OCI-LY1 (cell line): ENCODE data around the gene ARHGAP28.

Source experiments
- H2AFZ ChIP-seq: fragments of 200-600 bp; sonication (generic), shearing (Covaris generic); 2 replicates; pipeline ENCODE4 v1.6.0; 2014; ENCODE audit warnings: antibody characterized with exemption, mild to moderate bottlenecking, low read length
- H3F3A ChIP-seq: fragments of 200-600 bp; sonication (generic), shearing (Covaris generic); 2 replicates; pipeline ENCODE4 v1.6.0; 2014; ENCODE audit warnings: mild to moderate bottlenecking, antibody characterized with exemption, low read length, moderate library complexity; ENCODE audit not compliant: insufficient read depth
- H3K27ac ChIP-seq: fragments of 200-600 bp; sonication (generic); 2 replicates; pipeline ENCODE4 v1.5.1; 2014; ENCODE audit warnings: low read length, mixed run types, mild to moderate bottlenecking, low read depth; ENCODE audit not compliant: poor library complexity, severe bottlenecking
- H3K27me3 ChIP-seq: fragments of 200-600 bp; sonication (generic); 2 replicates; pipeline ENCODE4 v1.6.0; 2014; ENCODE audit warnings: antibody characterized with exemption, mild to moderate bottlenecking, low read length, moderate library complexity; ENCODE audit not compliant: insufficient read depth
- H3K36me3 ChIP-seq: fragments of 200-600 bp; sonication (generic); 2 replicates; pipeline ENCODE4 v1.6.1; 2014; ENCODE audit warnings: mild to moderate bottlenecking, antibody characterized with exemption, low read length, moderate library complexity, mixed read lengths; ENCODE audit not compliant: insufficient read depth
- H3K4me1 ChIP-seq: fragments of 200-600 bp; sonication (generic); 2 replicates; pipeline ENCODE4 v1.5.1; 2014; ENCODE audit warnings: mild to moderate bottlenecking, low read length, moderate library complexity; ENCODE audit not compliant: insufficient read depth, severe bottlenecking
- H3K4me2 ChIP-seq: fragments of 200-600 bp; sonication (generic), shearing (Covaris generic); 2 replicates; pipeline ENCODE4 v1.6.1; 2014; ENCODE audit warnings: low read length
- H3K4me3 ChIP-seq: fragments of 200-600 bp; sonication (generic); 2 replicates; pipeline ENCODE4 v1.5.1; 2014; ENCODE audit warnings: low read length, low read depth, mild to moderate bottlenecking, mixed read lengths; ENCODE audit not compliant: poor library complexity, severe bottlenecking
- H3K79me2 ChIP-seq: fragments of 200-600 bp; shearing (Covaris generic); 2 replicates; pipeline ENCODE4 v1.6.1; 2016; ENCODE audit warnings: mixed run types, low read length, mixed read lengths; ENCODE audit not compliant: insufficient read depth
- H3K9ac ChIP-seq: fragments of 200-600 bp; sonication (generic), shearing (Covaris generic); 2 replicates; pipeline ENCODE4 v1.6.1; 2014; ENCODE audit warnings: mild to moderate bottlenecking, low read length, mixed read lengths
- H3K9me2 ChIP-seq: fragments of 200-600 bp; sonication (generic), shearing (Covaris generic); 2 replicates; pipeline ENCODE4 v1.6.1; 2014; ENCODE audit warnings: low read depth, mild to moderate bottlenecking, low read length, mixed read lengths
- H3K9me3 ChIP-seq: fragments of 200-600 bp; shearing (Covaris generic); 2 replicates; pipeline ENCODE4 v1.6.1; 2014; ENCODE audit warnings: low read length, mixed read lengths
- H4K20me1 ChIP-seq: fragments of 200-600 bp; sonication (generic), shearing (Covaris generic); 2 replicates; pipeline ENCODE4 v1.6.0; 2016; ENCODE audit warnings: mild to moderate bottlenecking, low read length; ENCODE audit not compliant: insufficient read depth
- EZH2 ChIP-seq: fragments of 200-600 bp; sonication (generic), shearing (Covaris generic); IDR thresholded peaks from 2 replicates; pipeline ENCODE4 v1.8.0; 2017; ENCODE audit warnings: borderline replicate concordance, mixed run types, mild to moderate bottlenecking, antibody characterized with exemption, low read length, moderate library complexity, mixed read lengths
- TF ChIP-seq, protein P1 (sequence below): fragments of 200-600 bp; sonication (generic), shearing (Covaris generic); IDR thresholded peaks from 2 replicates; pipeline ENCODE4 v1.5.1; 2017; ENCODE audit warnings: mild to moderate bottlenecking, antibody characterized with exemption, low read length, moderate library complexity, mixed read lengths

ARHGAP28 gene

GRCh38 chr18:6850396-6850795 is 120.9 kb downstream of the ARHGAP28 start:
- no peaks in the 10 kb centered on the region for H3K36me3 ChIP-seq
- no peaks in the 10 kb centered on the region for H4K20me1 ChIP-seq
- H3K27me3 ChIP-seq: no peaks in the 10 kb centered on the region
- H3K27ac ChIP-seq: no peak overlapping the region
- H2AFZ ChIP-seq: no peak overlapping the region
- H3K9ac ChIP-seq: no peak overlapping the region
- no peaks in the 10 kb centered on the region for H3K4me1 ChIP-seq
- no peak overlapping the region for H3K4me3 ChIP-seq
- H3K9me2 ChIP-seq: no peaks in the 10 kb centered on the region
- 0 out of 2 replicates have a peak, but pooled peaks cover 3% of the 10 kb centered on the region for H3K9me3 ChIP-seq
- H3K4me2 ChIP-seq: no peak overlapping the region
- TF ChIP-seq, protein P1, sequence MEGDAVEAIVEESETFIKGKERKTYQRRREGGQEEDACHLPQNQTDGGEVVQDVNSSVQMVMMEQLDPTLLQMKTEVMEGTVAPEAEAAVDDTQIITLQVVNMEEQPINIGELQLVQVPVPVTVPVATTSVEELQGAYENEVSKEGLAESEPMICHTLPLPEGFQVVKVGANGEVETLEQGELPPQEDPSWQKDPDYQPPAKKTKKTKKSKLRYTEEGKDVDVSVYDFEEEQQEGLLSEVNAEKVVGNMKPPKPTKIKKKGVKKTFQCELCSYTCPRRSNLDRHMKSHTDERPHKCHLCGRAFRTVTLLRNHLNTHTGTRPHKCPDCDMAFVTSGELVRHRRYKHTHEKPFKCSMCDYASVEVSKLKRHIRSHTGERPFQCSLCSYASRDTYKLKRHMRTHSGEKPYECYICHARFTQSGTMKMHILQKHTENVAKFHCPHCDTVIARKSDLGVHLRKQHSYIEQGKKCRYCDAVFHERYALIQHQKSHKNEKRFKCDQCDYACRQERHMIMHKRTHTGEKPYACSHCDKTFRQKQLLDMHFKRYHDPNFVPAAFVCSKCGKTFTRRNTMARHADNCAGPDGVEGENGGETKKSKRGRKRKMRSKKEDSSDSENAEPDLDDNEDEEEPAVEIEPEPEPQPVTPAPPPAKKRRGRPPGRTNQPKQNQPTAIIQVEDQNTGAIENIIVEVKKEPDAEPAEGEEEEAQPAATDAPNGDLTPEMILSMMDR: no peak
- TF ChIP-seq EZH2: no peak
- H3K79me2 ChIP-seq: no peaks in the 10 kb centered on the region
- no peaks in the 10 kb centered on the region for H3F3A ChIP-seq

DNA sequence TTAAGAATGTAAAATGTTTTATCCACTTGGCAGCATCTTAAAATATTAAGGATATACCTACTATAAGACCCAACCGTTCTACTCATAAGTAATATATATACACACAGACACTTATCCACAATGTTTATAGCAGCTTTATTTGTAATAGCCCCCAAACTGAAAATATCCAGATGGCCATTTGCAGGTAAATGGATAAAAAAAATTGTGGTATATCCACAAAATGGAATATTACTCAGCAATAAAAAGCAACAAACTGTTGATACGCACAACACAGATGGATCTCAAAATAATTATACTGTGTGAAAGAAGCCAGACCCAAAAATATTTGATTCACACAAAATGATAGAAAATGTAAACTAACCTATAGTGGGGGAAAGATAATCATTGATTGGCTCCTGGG is 122.0 kb downstream of the ARHGAP28 start:
- Histone ChIP-seq H3K27me3 (no peaks in the 10 kb centered on the region), H3K4me2 (no peak overlapping the region), H3K9me3 (0 out of 2 replicates have a peak, but pooled peaks cover 3% of the 10 kb centered on the region), H3F3A (no peaks in the 10 kb centered on the region), H3K36me3 (no peaks in the 10 kb centered on the region), H3K4me1 (no peaks in the 10 kb centered on the region), H3K9ac (no peak overlapping the region), H3K27ac (no peak overlapping the region), H3K4me3 (no peak overlapping the region), H3K79me2 (no peaks in the 10 kb centered on the region), H3K9me2 (no peaks in the 10 kb centered on the region), H2AFZ (no peak overlapping the region), H4K20me1 (no peaks in the 10 kb centered on the region)
- TF ChIP-seq EZH2: no peak
- TF ChIP-seq, protein P1: no peak

- 0 out of 2 replicates have a peak, but pooled peaks cover 3% of the 10 kb centered on the region for H3K9me3 ChIP-seq
- no peak overlapping the region for H3K4me2 ChIP-seq
- H4K20me1 ChIP-seq: no peaks in the 10 kb centered on the region
- no peaks in the 10 kb centered on the region for H3F3A ChIP-seq
- no peaks in the 10 kb centered on the region for H3K36me3 ChIP-seq
- no peak for TF ChIP-seq EZH2
- TF ChIP-seq, protein P1: no peak
- H3K27ac ChIP-seq: no peak overlapping the region
- H3K9me2 ChIP-seq: no peaks in the 10 kb centered on the region
- H3K27me3 ChIP-seq: no peaks in the 10 kb centered on the region
- H3K4me3 ChIP-seq: no peak overlapping the region
- H3K9ac ChIP-seq: no peak overlapping the region
- H3K79me2 ChIP-seq: no peaks in the 10 kb centered on the region
- no peak overlapping the region for H2AFZ ChIP-seq
- H3K4me1 ChIP-seq: no peaks in the 10 kb centered on the region
Observed at GRCh38 chr18:6854811-6855210, 125.3 kb downstream of the ARHGAP28 start.
